ENCODE measurements around the gene SLC25A28. TPM values are rescaled to one million over a fixed set of nuclear protein-coding genes. Genes with fewer than 3 reads are reported as not detected.

The SLC25A28 gene
- total RNA-seq (2014; rRNA removed; shearing (Covaris generic)) = 15.0 and 19.2 TPM in 2 replicates
- 12.1 and 13.1 TPM in 2 replicates for polyA plus RNA-seq (2015; cell fraction: cytosol; rRNA removed)
- polyA plus RNA-seq (2015; cell fraction: nucleus; rRNA removed) = 69.0 and 72.8 TPM in 2 replicates

DNA sequence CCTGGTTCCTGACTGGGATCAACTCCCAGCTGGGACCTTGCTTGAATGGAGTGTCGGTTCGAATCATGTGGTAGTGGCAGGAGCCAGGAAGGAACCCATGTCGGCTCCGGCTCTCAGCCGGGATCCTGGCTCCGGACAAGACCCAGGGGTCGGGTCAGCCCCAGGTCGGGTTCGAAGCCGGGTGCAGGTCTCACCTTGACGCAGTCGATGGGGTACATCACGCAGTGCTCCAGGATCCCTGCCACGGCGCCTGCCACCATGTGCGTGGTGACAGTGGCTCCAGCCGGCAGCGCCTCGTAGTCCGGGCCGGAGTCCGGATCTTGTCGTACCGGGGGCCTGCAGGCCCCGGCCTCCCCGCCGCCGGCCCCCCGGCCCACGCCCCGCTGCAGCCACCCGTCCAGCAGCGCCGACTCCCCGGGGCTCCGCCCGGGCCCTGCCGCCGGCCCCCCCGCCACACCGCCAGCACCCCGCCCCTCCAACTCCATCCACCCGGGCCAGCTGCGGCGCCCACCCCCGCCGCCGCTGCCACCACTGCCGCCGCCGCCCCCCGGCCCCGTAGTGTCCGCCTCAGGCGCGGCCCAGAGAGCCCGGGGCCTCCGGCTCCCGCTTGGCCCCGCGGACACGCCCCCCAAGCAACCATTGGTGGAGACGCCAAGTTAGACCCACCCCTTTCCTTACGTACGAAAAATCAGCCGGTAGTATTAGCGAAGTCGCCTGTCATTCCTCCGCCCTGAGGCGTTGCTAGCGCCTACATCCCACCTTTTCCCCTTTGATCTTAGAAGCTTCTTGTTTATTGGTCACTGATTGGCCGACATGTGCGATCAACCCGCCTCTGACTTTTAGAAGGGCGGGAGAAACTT lies at the start of gene SLC25A28:
Gene SLC25A28 (minus strand): TSS at position 589 of the 860 bp plus-strand sequence. CDS start 104 bp downstream, at position 485.
- peak; percentile 100 for DNase-seq (ENCODE audit: low read depth)

GRCh38 chr10:99667108-99667751 lies 47.0 kb upstream of the SLC25A28 start:
- DNase-seq (ENCODE audit: low read depth) = peak; percentile 85

DNA sequence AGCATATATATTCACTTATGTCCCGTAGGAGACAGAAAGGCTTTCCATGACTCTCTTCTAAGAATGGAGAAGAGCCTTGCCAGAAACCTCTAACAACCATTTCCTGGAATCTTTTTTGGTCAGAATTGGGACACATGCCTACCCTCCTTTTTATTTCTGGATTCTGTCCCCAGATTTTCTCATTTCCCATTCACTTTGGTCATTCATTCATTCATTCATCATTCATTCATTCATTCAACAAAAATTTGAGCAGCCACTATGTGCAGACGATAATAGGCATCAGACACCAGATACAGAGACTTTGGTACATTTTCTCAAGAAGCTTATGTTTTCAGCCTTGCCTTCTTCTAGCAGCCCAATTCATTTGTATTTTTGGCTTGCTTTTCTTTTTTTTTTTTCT lies 45.1 kb upstream of the SLC25A28 start:
- DNase-seq (ENCODE audit: low read depth) = no peak

- peak; percentile 92 for DNase-seq (ENCODE audit: low read depth)
These were observed 41.1 kb upstream of the SLC25A28 start for GRCh38 chr10:99661377-99661763.

- DNase-seq (ENCODE audit: low read depth) = no peak
These were observed 40.6 kb upstream of the SLC25A28 start for GRCh38 chr10:99660662-99661376.

DNA sequence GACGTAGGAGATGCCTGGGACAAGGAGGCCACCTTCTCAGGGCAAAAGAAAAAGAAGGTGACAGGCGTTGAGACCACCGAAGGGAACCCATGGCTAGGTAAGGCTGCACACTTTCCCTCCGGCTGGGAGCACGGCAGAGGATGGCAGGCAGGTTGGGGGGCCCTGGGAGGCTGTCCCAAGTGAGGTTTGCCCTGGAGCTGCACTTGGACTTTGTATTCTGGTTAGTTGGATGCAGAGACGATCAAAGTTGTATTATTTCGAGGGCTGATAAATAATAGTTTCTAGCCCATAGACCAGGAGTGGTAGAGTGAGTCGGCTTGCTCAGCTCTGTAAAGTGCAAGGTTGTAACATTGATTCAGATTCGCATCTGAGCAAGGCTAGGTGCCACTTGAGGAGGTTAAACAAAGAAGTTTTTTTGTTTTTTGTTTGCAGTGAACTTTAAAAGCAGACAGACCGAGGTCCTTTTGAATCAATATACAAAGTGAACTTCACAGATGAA lies 39.7 kb upstream of the SLC25A28 start:
- no peak for DNase-seq (ENCODE audit: low read depth)

- peak; percentile 96 for DNase-seq (ENCODE audit: low read depth)
These were observed 39.0 kb upstream of the SLC25A28 start, which contains the start of gene ENTPD7 for GRCh38 chr10:99659031-99659867. ENTPD7 (plus strand) TSS chr10:99659509; CDS start chr10:99659957, 448 bp downstream.

- DNase-seq (ENCODE audit: low read depth) = no peak
These were observed 38.4 kb upstream of the SLC25A28 start for GRCh38 chr10:99658622-99659030.

DNA sequence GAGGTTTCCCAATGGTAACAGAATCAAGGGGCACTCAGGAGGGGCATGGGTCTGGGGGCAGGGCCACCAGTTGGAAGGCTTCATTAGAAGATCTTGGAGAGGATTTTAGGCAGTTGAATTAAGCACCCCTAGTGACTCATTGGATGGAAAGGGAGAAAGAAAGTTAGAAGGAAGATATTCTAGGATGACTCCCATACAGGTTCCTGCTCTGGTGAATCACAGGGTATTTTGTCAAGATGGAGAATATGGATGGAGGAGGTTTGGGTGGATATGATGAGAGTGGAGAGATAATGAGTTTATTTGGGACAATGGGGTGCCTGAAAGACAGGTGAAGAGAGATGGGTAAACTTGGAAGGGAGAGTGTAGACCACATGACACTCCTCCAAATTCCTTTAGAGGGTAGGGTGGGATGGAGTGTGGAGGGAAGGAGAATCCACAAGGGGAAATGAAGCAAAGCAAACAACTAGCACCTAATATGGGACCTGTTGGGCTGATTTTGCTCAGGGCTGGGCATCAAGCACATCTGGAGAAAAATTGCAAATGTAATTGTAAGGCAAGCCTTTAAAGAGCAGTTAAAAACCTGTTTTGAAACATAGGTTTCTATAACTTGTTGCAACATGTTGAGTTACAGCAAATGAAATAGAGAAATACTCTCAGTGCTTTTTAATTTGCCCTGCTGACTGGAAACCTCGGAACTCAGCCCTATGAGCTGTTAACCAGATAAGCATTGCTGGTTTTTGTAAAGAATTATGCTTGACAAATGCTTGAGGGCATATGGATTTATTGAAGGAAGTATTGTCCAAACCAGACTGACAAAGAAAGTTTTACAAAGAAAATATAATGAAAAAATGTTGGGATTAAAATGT lies 36.2 kb upstream of the SLC25A28 start:
- no peak for DNase-seq (ENCODE audit: low read depth)

GRCh38 chr10:99654390-99655175 lies 34.3 kb upstream of the SLC25A28 start:
- no peak for DNase-seq (ENCODE audit: low read depth)

DNA sequence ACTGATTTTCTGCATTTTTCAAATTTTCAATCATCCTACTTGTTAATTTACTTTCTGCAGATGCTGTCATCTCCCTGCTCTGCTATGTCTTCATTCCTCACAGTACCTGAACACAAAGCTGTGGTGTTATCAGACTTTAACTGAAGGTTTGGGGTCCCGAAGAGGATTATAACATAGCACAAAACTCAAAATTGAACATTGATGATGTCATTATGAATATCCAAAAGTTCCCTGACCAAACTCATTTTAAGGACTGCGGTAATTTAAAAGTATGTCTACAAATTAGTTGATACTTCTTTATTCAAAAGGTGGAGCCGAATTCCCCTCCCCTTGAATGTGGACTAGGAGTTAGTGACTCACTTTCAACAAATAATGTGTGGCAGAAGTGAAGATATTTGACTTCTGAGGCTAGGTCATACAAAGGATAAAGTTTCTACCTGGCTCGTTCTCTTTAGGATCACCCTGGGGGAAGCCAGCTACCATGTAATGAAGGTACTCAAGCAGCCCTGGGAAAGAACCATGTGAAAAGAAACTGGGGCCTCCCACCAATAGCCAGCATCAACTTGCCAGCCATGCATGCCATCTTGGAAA lies 32.7 kb upstream of the SLC25A28 start:
- no peak for DNase-seq (ENCODE audit: low read depth)

DNA sequence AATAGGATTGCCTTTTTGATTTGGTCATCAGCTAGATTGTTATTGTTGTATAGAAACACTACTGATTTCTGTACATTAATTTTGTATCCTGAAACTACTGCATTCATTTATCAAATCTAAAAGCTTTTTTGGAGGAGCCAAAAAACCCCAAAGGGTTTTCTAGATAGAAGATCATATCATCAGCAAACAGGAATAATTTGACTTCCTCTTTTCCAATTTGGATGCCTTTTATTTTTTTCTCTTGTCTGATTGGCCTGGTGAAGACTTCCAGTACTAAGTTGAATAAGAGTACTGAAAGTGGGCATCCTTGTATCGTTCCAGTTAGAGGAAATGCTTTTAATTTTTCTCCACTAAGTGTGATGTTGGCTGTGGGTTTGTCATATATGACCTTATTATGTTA lies 28.5 kb upstream of the SLC25A28 start:
- DNase-seq (ENCODE audit: low read depth) = no peak

- DNase-seq (ENCODE audit: low read depth) = no peak
These were observed 27.4 kb upstream of the SLC25A28 start for GRCh38 chr10:99647601-99648151.

DNA sequence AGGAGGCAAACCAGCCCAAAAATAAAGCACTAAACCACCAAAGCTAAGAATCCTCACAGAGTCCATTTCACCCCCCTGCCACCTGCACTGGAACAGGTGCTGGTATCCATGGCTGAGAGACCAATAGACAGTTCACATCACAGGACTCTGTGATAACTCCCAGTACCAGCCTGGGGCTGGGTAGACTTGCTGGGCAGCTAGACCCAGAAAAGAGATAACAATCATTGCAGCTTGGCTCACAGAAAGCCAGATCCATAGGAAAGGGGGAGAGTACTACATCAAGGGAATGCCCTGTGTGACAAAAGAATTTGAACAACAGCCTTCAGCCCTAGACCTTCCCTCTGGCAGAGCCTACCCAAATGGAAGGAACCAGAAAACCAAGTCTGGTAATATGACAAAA lies 13.6 kb upstream of the SLC25A28 start:
- no peak for DNase-seq (ENCODE audit: low read depth)

DNA sequence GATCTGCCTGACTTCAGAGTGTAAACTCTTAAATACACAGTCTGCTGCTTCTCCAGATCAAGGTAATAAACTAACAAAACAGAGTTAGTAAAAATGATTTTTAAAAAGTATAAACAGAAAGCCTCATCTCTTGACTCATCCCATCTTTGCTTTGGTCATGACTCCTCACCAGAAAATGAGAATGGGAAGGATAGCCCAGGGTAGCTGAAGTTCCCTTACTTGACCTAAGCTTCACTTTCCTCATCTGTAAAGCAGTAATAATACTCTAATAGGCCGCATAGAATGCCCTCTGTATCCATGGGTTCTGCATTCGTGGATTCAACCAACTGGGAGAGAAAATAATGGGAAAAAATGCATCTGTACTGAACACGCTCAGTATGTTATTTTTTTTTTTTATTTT lies 11.3 kb upstream of the SLC25A28 start:
- DNase-seq (ENCODE audit: low read depth) = no peak

DNA sequence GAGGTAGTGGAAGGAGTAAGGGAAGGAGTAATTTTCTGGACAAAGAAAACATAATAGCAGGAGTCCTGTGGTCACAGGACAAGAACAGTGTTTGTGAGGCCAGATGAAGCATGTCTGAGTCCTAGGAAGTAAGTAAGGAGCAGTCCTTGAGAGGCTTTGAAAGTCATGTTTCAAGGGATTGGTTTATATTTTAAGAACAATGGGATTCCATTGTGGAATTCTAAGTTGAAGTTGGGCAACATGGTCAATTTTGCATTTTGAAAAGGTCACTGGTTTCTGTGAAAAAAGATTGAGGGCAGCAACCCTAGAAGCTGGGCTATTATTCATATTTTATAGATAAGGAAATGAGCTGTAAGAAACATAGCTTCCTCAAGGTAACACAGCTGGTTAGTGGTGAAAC lies 10.8 kb upstream of the SLC25A28 start:
- no peak for DNase-seq (ENCODE audit: low read depth)

- DNase-seq (ENCODE audit: low read depth) = peak; percentile 44
These were observed 10.2 kb upstream of the SLC25A28 start for GRCh38 chr10:99630433-99630832.

DNA sequence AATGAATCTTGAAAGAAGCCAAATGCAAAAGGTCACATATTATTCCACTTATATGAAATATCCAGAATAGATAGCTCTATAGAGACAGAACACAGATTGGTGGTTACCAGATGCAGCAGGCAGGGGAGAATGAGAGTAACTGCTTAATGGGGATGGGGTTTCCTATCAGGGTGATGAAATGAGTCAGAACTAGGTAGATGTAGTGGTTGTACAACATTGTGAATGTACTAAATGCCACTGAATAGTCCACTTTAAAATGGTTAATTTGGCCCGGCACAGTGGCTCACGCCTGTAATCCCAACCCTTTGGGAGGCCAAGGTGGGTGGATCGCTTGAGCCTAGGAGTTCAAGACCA lies 9.4 kb upstream of the SLC25A28 start:
- no peak for DNase-seq (ENCODE audit: low read depth)

All from HT1080 (cell line).